GM19023 (cell line): ENCODE data around the gene ASCL2.

ENCODE experiments used
- ATAC-seq: cut with Tn5 transposase; IDR thresholded peaks from one replicate; pipeline ENCODE4 v1.9.1; 2021; ENCODE audit warnings: mild to moderate bottlenecking, moderate library complexity; ENCODE audit not compliant: unreplicated experiment

Gene ASCL2

GRCh38 chr11:2309251-2310072 lies 39.1 kb upstream of the ASCL2 start:
- ATAC-seq = no peak

GRCh38 chr11:2308713-2309112 lies 38.3 kb upstream of the ASCL2 start:
- no peak for ATAC-seq

- no peak for ATAC-seq
Measured at GRCh38 chr11:2307501-2308331, 37.3 kb upstream of the ASCL2 start.

GRCh38 chr11:2306877-2307500 lies 36.6 kb upstream of the ASCL2 start:
- no peak for ATAC-seq

GRCh38 chr11:2306452-2306823 lies 36.0 kb upstream of the ASCL2 start:
- no peak for ATAC-seq

GRCh38 chr11:2305788-2306451 lies 35.5 kb upstream of the ASCL2 start:
- ATAC-seq = no peak

GRCh38 chr11:2305140-2305778 lies 34.9 kb upstream of the ASCL2 start:
- ATAC-seq = no peak

GRCh38 chr11:2304506-2305139 lies 34.2 kb upstream of the ASCL2 start:
- ATAC-seq = no peak

GRCh38 chr11:2303627-2304505 lies 33.5 kb upstream of the ASCL2 start:
- no peak for ATAC-seq

GRCh38 chr11:2302896-2303626 lies 32.7 kb upstream of the ASCL2 start:
- no peak for ATAC-seq

- ATAC-seq = no peak
Measured at GRCh38 chr11:2302306-2302895, 32.0 kb upstream of the ASCL2 start.

GRCh38 chr11:2301631-2302305 lies 31.4 kb upstream of the ASCL2 start, which contains the start of the genes C11orf21 and TSPAN32:
TSS of gene C11orf21 (minus strand) at chr11:2301918. CDS start at chr11:2301808, 110 bp downstream.
TSS of gene TSPAN32 (plus strand) at chr11:2302013. CDS start at chr11:2302150, 137 bp downstream.
- ATAC-seq = no peak

GRCh38 chr11:2300936-2301630 lies 30.7 kb upstream of the ASCL2 start:
- no peak for ATAC-seq

GRCh38 chr11:2300290-2300935 lies 30.0 kb upstream of the ASCL2 start:
- no peak for ATAC-seq

GRCh38 chr11:2299773-2300172 lies 29.4 kb upstream of the ASCL2 start:
- ATAC-seq = no peak
